CD4-positive, alpha-beta T cell treated with Interleukin-15 for 4 hours (primary cell): ENCODE data around the gene ELFN2.

Source experiments
- DNase-seq: peaks from one replicate; pipeline ENCODE4 v3.0.0-alpha.2; 2020; ENCODE audit warnings: low spot score

Gene ELFN2

GRCh38 chr22:37384691-37385090, 42.6 kb downstream of the ELFN2 start:
- no peak for DNase-seq

- DNase-seq: no peak
Measured at GRCh38 chr22:37383341-37383740, 43.9 kb downstream of the ELFN2 start.

GRCh38 chr22:37381489-37381888, 45.8 kb downstream of the ELFN2 start:
- DNase-seq: no peak

GRCh38 chr22:37379722-37380121, 47.6 kb downstream of the ELFN2 start:
- DNase-seq: no peak

GRCh38 chr22:37379085-37379484, 48.2 kb downstream of the ELFN2 start:
- no peak for DNase-seq

GRCh38 chr22:37378642-37379058, 48.6 kb downstream of the ELFN2 start:
- DNase-seq: no peak

- DNase-seq: no peak
Measured at GRCh38 chr22:37377927-37378326, 49.4 kb downstream of the ELFN2 start.

GRCh38 chr22:37377138-37377537, 50.1 kb downstream of the ELFN2 start:
- no peak for DNase-seq

- DNase-seq: no peak
Measured at GRCh38 chr22:37376643-37377042, 50.6 kb downstream of the ELFN2 start.

GRCh38 chr22:37375801-37376200, 51.5 kb downstream of the ELFN2 start:
- DNase-seq: no peak

- no peak for DNase-seq
Measured at GRCh38 chr22:37374571-37374970, 52.7 kb downstream of the ELFN2 start.

GRCh38 chr22:37373451-37373850, 53.8 kb downstream of the ELFN2 start:
- no peak for DNase-seq

GRCh38 chr22:37371911-37372310, 55.4 kb downstream of the ELFN2 start:
- DNase-seq: no peak

GRCh38 chr22:37371491-37371890, 55.8 kb downstream of the ELFN2 start:
- DNase-seq: no peak

- DNase-seq: no peak
Measured at GRCh38 chr22:37370306-37370979, 56.8 kb downstream of the ELFN2 start.

- no peak for DNase-seq
Measured at GRCh38 chr22:37369483-37369882, 57.8 kb downstream of the ELFN2 start.

GRCh38 chr22:37368058-37368457, 59.2 kb downstream of the ELFN2 start:
- no peak for DNase-seq

GRCh38 chr22:37366601-37367000, 60.7 kb downstream of the ELFN2 start:
- no peak for DNase-seq

- DNase-seq: no peak
Measured at GRCh38 chr22:37365950-37366349, 61.3 kb downstream of the ELFN2 start.

GRCh38 chr22:37363261-37363992, 63.9 kb downstream of the ELFN2 start:
- DNase-seq: no peak

- DNase-seq: no peak
Measured at GRCh38 chr22:37362621-37363020, 64.7 kb downstream of the ELFN2 start.

- DNase-seq: no peak
Measured at GRCh38 chr22:37358917-37359316, 68.4 kb downstream of the ELFN2 start.

GRCh38 chr22:37358386-37358785, 68.9 kb downstream of the ELFN2 start:
- DNase-seq: no peak
